ENCODE data around the gene LAPTM5. TPM values are rescaled to one million over a fixed set of nuclear protein-coding genes. Genes with fewer than 3 reads are reported as not detected.

LAPTM5 gene
- total RNA-seq, 1 experiment from 2014 or later: not detected

DNA sequence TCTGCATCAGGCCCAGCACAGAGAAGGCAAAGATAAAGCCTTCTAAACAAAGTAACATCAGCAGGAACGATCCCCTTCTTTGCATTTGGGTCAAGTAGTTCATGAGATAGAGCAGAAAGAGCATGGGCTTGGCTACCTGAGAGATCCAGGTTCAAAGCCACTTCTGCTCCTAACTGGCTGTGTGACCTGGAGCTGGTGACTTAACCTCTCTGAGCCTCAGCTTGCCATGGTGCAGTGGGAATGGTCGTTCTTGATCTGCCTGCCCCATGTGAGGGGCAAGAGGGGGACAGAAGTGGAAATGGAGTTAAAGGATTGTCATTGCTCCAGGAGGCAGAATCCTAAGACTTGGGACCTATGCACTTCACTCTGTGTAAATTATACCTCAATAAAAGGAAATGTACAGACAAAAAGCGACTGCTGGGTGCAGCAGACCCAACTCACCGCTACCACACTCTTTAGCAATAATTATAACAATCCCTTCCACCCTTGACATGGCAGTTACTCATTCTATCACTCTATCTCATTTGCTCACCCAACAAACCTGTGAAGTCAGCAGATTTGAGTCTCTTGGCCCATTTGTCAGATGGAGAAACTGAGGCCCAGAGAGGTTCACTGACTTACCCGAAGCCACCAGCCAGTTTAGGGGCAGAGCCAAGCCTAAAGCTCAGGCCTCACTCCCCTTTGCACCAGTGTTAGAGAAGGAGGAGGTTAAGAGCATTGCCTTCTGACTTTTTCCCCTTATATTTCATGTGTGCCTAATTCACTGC is 32.7 kb downstream of the LAPTM5 start:
- no TSS peak for BruUV-seq (replicated peaks)
- no peaks in the 10 kb centered on the region for H3K27me3 ChIP-seq (replicated peaks; ENCODE audit: insufficient read depth, low read depth, low read length, poor library complexity)
- intact Hi-C loops (cut with micrococcal nuclease; ENCODE audit: unreplicated experiment): no loop called here
- no peak overlapping the region for H3K4me3 ChIP-seq (ENCODE audit: low read depth, low read length, poor library complexity, severe bottlenecking)
- no peak for DNase-seq (ENCODE audit: low spot score)
- ChIA-PET CTCF (interaction anchor here (0.7 kb wide), 2 partner anchors 77 to 914 kb away, joined by 3 to 4 read pairs; no protein-coding TSS in a partner anchor), POLR2A (ENCODE audit: low non-redundant PET) (no interaction called here)
- H3K9me3 ChIP-seq (ENCODE audit: low read depth, low read length, poor library complexity, severe bottlenecking): no peaks in the 10 kb centered on the region
- no peaks in the 10 kb centered on the region for H3K4me1 ChIP-seq (ENCODE audit: insufficient read depth, low read length, poor library complexity, severe bottlenecking)
- no peak overlapping the region for H3K27ac ChIP-seq (ENCODE audit: low read depth, low read length, poor library complexity, severe bottlenecking)
- H3K36me3 ChIP-seq (ENCODE audit: insufficient read depth, low read length, poor library complexity, severe bottlenecking): no peaks in the 10 kb centered on the region
- TF ChIP-seq, protein P1, sequence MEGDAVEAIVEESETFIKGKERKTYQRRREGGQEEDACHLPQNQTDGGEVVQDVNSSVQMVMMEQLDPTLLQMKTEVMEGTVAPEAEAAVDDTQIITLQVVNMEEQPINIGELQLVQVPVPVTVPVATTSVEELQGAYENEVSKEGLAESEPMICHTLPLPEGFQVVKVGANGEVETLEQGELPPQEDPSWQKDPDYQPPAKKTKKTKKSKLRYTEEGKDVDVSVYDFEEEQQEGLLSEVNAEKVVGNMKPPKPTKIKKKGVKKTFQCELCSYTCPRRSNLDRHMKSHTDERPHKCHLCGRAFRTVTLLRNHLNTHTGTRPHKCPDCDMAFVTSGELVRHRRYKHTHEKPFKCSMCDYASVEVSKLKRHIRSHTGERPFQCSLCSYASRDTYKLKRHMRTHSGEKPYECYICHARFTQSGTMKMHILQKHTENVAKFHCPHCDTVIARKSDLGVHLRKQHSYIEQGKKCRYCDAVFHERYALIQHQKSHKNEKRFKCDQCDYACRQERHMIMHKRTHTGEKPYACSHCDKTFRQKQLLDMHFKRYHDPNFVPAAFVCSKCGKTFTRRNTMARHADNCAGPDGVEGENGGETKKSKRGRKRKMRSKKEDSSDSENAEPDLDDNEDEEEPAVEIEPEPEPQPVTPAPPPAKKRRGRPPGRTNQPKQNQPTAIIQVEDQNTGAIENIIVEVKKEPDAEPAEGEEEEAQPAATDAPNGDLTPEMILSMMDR (conservative IDR thresholded peaks at IDR 0.05; ENCODE audit: low read depth, low read length): no peak
- no peak for TF ChIP-seq EZH2 (IDR thresholded peaks at IDR 0.05; ENCODE audit: borderline replicate concordance, low read depth, low read length, poor library complexity, severe bottlenecking)

DNA sequence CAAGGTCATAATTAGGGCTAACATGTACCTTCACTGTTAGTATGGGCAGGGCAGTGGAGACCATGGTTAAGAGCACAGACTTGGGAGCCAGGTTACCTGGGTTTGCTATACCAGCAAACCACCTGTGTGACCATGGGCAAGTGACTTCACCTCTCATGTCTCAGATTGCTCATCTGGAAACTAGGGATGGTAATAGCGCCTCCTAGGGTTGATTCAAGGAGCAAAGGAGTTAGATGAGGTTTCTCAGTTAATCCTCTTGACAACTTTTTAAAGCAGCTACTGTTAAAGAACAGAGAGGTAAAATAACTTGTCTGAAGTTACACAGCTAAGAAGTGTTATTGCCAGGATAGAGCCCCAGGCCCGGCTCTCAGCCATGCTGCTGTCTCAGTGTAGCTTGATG is 33.4 kb downstream of the LAPTM5 start:
- Histone ChIP-seq H3K27me3 (replicated peaks; ENCODE audit: insufficient read depth, low read depth, low read length, poor library complexity) (no peaks in the 10 kb centered on the region), H3K27ac (ENCODE audit: low read depth, low read length, poor library complexity, severe bottlenecking) (no peak overlapping the region), H3K9me3 (ENCODE audit: low read depth, low read length, poor library complexity, severe bottlenecking) (no peaks in the 10 kb centered on the region), H3K36me3 (ENCODE audit: insufficient read depth, low read length, poor library complexity, severe bottlenecking) (no peaks in the 10 kb centered on the region), H3K4me1 (ENCODE audit: insufficient read depth, low read length, poor library complexity, severe bottlenecking) (peaks cover 5% of the 10 kb centered on the region), H3K4me3 (ENCODE audit: low read depth, low read length, poor library complexity, severe bottlenecking) (no peak overlapping the region)
- intact Hi-C loops (cut with micrococcal nuclease; ENCODE audit: unreplicated experiment): no loop called here
- POLR2A ChIA-PET (ENCODE audit: low non-redundant PET): no interaction called here
- no peak for DNase-seq (ENCODE audit: low spot score)
- TF ChIP-seq, protein P1 (conservative IDR thresholded peaks at IDR 0.05; ENCODE audit: low read depth, low read length): peak; percentile 36; the same call in 1 of the 2 replicates
- TF ChIP-seq EZH2 (IDR thresholded peaks at IDR 0.05; ENCODE audit: borderline replicate concordance, low read depth, low read length, poor library complexity, severe bottlenecking): no peak
- CTCF ChIA-PET: interaction anchor here (0.7 kb wide), 1 partner anchor 915 kb away, joined by 3 read pairs; no protein-coding TSS in a partner anchor
- BruUV-seq (replicated peaks): no TSS peak

DNA sequence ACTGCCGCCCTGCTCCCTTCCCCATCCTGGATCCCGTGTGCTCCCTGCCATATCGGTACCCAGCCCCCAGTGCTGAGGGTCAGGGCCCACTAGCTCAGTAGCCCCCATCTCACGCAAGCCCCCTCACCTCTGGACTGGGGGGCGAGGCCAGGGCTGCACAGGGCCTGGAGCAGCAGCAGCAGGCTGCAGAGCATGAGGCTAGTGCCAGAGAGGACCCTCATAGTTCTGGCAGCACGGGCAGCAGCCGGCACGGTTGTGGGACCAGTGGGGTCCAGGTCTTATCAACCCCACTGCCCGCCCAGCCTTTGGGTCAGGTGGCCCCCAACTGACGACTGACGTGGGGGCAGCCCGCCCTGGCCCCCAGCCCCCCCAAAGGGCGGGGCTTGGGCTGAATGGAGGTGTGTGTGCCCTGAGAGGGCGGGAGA is 34.2 kb downstream of the LAPTM5 start, which contains the start of gene MATN1:
MATN1 (minus strand) TSS at position 255 of the 425 bp plus-strand sequence; CDS start at position 221, 34 bp downstream.
- intact Hi-C loops (cut with micrococcal nuclease; ENCODE audit: unreplicated experiment): no loop called here
- CTCF ChIA-PET: no interaction called here
- peaks cover 5% of the 10 kb centered on the region for H3K4me1 ChIP-seq (ENCODE audit: insufficient read depth, low read length, poor library complexity, severe bottlenecking)
- DNase-seq (ENCODE audit: low spot score): no peak
- H3K27me3 ChIP-seq (replicated peaks; ENCODE audit: insufficient read depth, low read depth, low read length, poor library complexity): no peaks in the 10 kb centered on the region
- POLR2A ChIA-PET (ENCODE audit: low non-redundant PET): no interaction called here
- BruUV-seq (replicated peaks): no TSS peak
- TF ChIP-seq EZH2 (IDR thresholded peaks at IDR 0.05; ENCODE audit: borderline replicate concordance, low read depth, low read length, poor library complexity, severe bottlenecking): no peak
- TF ChIP-seq, protein P1 (conservative IDR thresholded peaks at IDR 0.05; ENCODE audit: low read depth, low read length): no peak
- no peak within 1 kb of the TSS for H3K4me3 ChIP-seq (ENCODE audit: low read depth, low read length, poor library complexity, severe bottlenecking)
- H3K36me3 ChIP-seq (ENCODE audit: insufficient read depth, low read length, poor library complexity, severe bottlenecking): no peaks in the 10 kb centered on the region
- H3K9me3 ChIP-seq (ENCODE audit: low read depth, low read length, poor library complexity, severe bottlenecking): no peaks in the 10 kb centered on the region
- no peak within 1 kb of the TSS for H3K27ac ChIP-seq (ENCODE audit: low read depth, low read length, poor library complexity, severe bottlenecking)

Measured in A673 (cell line).